ENCODE data around the gene KRT3.

DNA sequence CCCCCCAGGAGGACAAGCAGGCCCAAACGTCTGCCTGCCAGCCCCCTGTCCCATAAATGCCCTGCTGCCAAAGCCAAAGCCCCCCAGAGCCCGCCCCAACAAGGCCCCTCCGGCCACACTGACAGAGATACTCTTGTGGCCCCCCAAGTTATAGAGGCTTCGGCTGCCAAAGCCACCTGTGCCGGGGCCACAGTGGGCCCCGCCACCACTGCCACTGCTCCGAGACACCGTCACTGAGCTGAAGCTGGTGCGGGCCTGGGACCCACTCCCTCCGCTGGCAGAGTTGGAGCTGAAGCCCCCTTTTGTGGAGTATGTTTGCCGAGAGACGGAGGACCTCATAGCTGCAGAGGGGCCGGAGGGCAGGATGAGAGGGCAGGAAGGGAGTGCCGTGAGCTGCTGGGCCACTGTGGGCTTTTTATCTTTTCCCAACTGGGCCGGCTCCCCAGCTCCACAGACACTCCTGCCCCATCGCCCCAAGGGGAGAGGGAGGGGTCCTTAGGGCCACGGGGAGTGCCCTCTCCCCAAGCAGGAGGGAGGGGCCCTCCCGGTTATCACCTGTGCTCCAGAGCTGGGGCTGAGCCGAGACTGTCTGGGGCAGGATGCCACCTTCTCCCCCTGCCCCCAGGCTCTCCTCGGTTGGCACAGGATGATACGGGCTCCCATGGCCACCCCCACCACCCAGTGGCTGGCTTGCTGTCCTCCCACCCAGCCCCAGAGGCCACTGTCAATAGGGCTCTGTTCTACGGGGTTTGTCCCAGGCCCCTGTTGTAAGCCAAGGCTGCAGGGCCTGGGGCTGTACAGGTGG, 38.2 kb upstream of the KRT3 start, which contains the start of gene KRT79:
- TF ChIP-seq, protein P1, sequence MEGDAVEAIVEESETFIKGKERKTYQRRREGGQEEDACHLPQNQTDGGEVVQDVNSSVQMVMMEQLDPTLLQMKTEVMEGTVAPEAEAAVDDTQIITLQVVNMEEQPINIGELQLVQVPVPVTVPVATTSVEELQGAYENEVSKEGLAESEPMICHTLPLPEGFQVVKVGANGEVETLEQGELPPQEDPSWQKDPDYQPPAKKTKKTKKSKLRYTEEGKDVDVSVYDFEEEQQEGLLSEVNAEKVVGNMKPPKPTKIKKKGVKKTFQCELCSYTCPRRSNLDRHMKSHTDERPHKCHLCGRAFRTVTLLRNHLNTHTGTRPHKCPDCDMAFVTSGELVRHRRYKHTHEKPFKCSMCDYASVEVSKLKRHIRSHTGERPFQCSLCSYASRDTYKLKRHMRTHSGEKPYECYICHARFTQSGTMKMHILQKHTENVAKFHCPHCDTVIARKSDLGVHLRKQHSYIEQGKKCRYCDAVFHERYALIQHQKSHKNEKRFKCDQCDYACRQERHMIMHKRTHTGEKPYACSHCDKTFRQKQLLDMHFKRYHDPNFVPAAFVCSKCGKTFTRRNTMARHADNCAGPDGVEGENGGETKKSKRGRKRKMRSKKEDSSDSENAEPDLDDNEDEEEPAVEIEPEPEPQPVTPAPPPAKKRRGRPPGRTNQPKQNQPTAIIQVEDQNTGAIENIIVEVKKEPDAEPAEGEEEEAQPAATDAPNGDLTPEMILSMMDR (IDR thresholded peaks at IDR 0.05), result no peak
- TF ChIP-seq EP300 (IDR thresholded peaks at IDR 0.05), result no peak
